BLaER1 treated with 17β-estradiol and CSF1 and Interleukin-3, amounts not matched to agents 10 nM and 100 nM (cell line): ENCODE data around the gene RABL3.

Experiments
- H3K27ac ChIP-seq, 11 experiments: shearing (Covaris generic); formaldehyde crosslinking; 2 replicates each; pipeline ENCODE4 v1.8.1; 2022
- H3K27me3 ChIP-seq, 11 experiments: shearing (Covaris generic); formaldehyde crosslinking; 2 replicates each; pipeline ENCODE4 v1.8.1; 2022
- H3K36me3 ChIP-seq, 11 experiments: shearing (Covaris generic); formaldehyde crosslinking; 2 replicates each; pipeline ENCODE4 v1.8.1; 2022
- H3K4me1 ChIP-seq, 10 experiments: shearing (Covaris generic); formaldehyde crosslinking; 2 replicates each; pipeline ENCODE4 v1.8.1; 2022
- H3K4me2 ChIP-seq, 11 experiments: shearing (Covaris generic); formaldehyde crosslinking; 2 replicates each; pipeline ENCODE4 v1.8.1; 2022
- H3K4me3 ChIP-seq, 10 experiments: shearing (Covaris generic); formaldehyde crosslinking; 2 replicates each; pipeline ENCODE4 v1.8.1; 2022
- H3K9ac ChIP-seq, 11 experiments: shearing (Covaris generic); formaldehyde crosslinking; 2 replicates each; pipeline ENCODE4 v1.8.1; 2022
- H3K9me3 ChIP-seq, 11 experiments: shearing (Covaris generic); formaldehyde crosslinking; replicated peaks in 1 of 11; 2 replicates each; pipeline ENCODE4 v1.8.1; 2022
- H4K20me1 ChIP-seq, 11 experiments: shearing (Covaris generic); formaldehyde crosslinking; 2 replicates each; pipeline ENCODE4 v1.8.1; 2022
- Cebpa-rat ChIP-seq, 11 experiments: shearing (Covaris generic); IDR thresholded peaks; 2 replicates each; pipeline ENCODE4 v1.8.1; 2022

RABL3 gene

GRCh38 chr3:120673116-120673515 is 69.2 kb downstream of the RABL3 start:
- Histone ChIP-seq H3K4me2 (no peak overlapping the region), H3K4me1 (peaks cover 0 to 6% (median 2%) of the 10 kb centered on the region in 10 experiments; a peak in 12 of 20 replicates), H3K4me3 (no peak overlapping the region), H3K9ac (no peak overlapping the region), H3K27ac (no peak overlapping the region), H4K20me1 (no peaks in the 10 kb centered on the region), H3K36me3 (no peaks in the 10 kb centered on the region), H3K9me3 (peaks cover 0 to 19% (median 12%) of the 10 kb centered on the region in 11 experiments; a peak in 18 of 22 replicates), H3K27me3 (no peaks in the 10 kb centered on the region)
- TF ChIP-seq Cebpa-rat (IDR thresholded peaks at IDR 0.05): no peak

GRCh38 chr3:120670576-120670975 is 71.7 kb downstream of the RABL3 start:
- Histone ChIP-seq H3K9ac (no peak overlapping the region), H3K4me2 (no peak overlapping the region), H3K4me3 (no peak overlapping the region), H4K20me1 (no peaks in the 10 kb centered on the region), H3K36me3 (no peaks in the 10 kb centered on the region), H3K4me1 (no peaks in the 10 kb centered on the region), H3K27me3 (no peaks in the 10 kb centered on the region), H3K27ac (no peak overlapping the region), H3K9me3 (no peaks in the 10 kb centered on the region; a peak in 1 of 22 replicates)
- TF ChIP-seq Cebpa-rat (IDR thresholded peaks at IDR 0.05): no peak

- H3K27me3 ChIP-seq: no peaks in the 10 kb centered on the region
- no peak for TF ChIP-seq Cebpa-rat (IDR thresholded peaks at IDR 0.05)
- H3K27ac ChIP-seq: no peak overlapping the region
- no peak overlapping the region for H3K4me2 ChIP-seq
- no peaks in the 10 kb centered on the region; a peak in 1 of 22 replicates for H3K9me3 ChIP-seq
- H3K36me3 ChIP-seq: no peaks in the 10 kb centered on the region
- no peak overlapping the region for H3K4me3 ChIP-seq
- no peaks in the 10 kb centered on the region for H4K20me1 ChIP-seq
- H3K4me1 ChIP-seq: peaks cover 0 to under 1% (median 0%) of the 10 kb centered on the region in 10 experiments; a peak in 1 of 20 replicates
- no peak overlapping the region for H3K9ac ChIP-seq
Measured at GRCh38 chr3:120664926-120665325, 77.4 kb downstream of the RABL3 start.

GRCh38 chr3:120661945-120662344 is 80.4 kb downstream of the RABL3 start:
- H4K20me1 ChIP-seq: no peaks in the 10 kb centered on the region

GRCh38 chr3:120661106-120661905 is 81.0 kb downstream of the RABL3 start:
- TF ChIP-seq Cebpa-rat (IDR thresholded peaks at IDR 0.05): no peak
- no peak overlapping the region for H3K4me2 ChIP-seq

More at GRCh38 chr3:120661945-120662344, 80.4 kb downstream of the RABL3 start:
- H3K4me1 ChIP-seq: peaks cover 0 to 15% (median 0%) of the 10 kb centered on the region in 10 experiments; a peak in 5 of 20 replicates
- H3K27me3 ChIP-seq: no peaks in the 10 kb centered on the region
- no peak overlapping the region for H3K4me3 ChIP-seq
- no peaks in the 10 kb centered on the region for H3K36me3 ChIP-seq
- peaks cover 0 to 5% (median 0%) of the 10 kb centered on the region in 11 experiments; a peak in 2 of 22 replicates for H3K9me3 ChIP-seq
- no peak overlapping the region for H3K27ac ChIP-seq
- no peak overlapping the region for H3K4me2 ChIP-seq
- no peak for TF ChIP-seq Cebpa-rat (IDR thresholded peaks at IDR 0.05)
- H3K9ac ChIP-seq: no peak overlapping the region

GRCh38 chr3:120659834-120660233 is 82.5 kb downstream of the RABL3 start:
- H3K4me1 ChIP-seq: peaks cover 0 to 15% (median 0%) of the 10 kb centered on the region in 10 experiments; a peak in 5 of 20 replicates
- no peak for TF ChIP-seq Cebpa-rat (IDR thresholded peaks at IDR 0.05)
- no peak overlapping the region for H3K27ac ChIP-seq

More at GRCh38 chr3:120661106-120661905, 81.0 kb downstream of the RABL3 start:
- peaks cover 0 to 5% (median 0%) of the 10 kb centered on the region in 11 experiments; a peak in 2 of 22 replicates for H3K9me3 ChIP-seq
- no peak overlapping the region for H3K4me3 ChIP-seq
- no peak overlapping the region for H3K9ac ChIP-seq
- no peaks in the 10 kb centered on the region for H3K36me3 ChIP-seq
- no peak overlapping the region for H3K27ac ChIP-seq
- peaks cover 0 to 15% (median 0%) of the 10 kb centered on the region in 10 experiments; a peak in 5 of 20 replicates for H3K4me1 ChIP-seq
- no peaks in the 10 kb centered on the region for H3K27me3 ChIP-seq
- H4K20me1 ChIP-seq: no peaks in the 10 kb centered on the region

GRCh38 chr3:120659285-120659684 is 83.0 kb downstream of the RABL3 start:
- H3K4me1 ChIP-seq: peaks cover 0 to 15% (median 0%) of the 10 kb centered on the region in 10 experiments; a peak in 5 of 20 replicates
- TF ChIP-seq Cebpa-rat (IDR thresholded peaks at IDR 0.05): no peak
- H3K9me3 ChIP-seq: peaks cover 0 to 5% (median 0%) of the 10 kb centered on the region in 11 experiments; a peak in 2 of 22 replicates
- H3K9ac ChIP-seq: no peak overlapping the region
- H3K27me3 ChIP-seq: no peaks in the 10 kb centered on the region
- no peaks in the 10 kb centered on the region for H4K20me1 ChIP-seq
- peak overlapping the region in 3 of 11 experiments; percentile 13 to 51 (median 14); a peak in 2 of 22 replicates for H3K4me2 ChIP-seq
- no peaks in the 10 kb centered on the region for H3K36me3 ChIP-seq
- H3K4me3 ChIP-seq: no peak overlapping the region
- no peak overlapping the region for H3K27ac ChIP-seq

More at GRCh38 chr3:120659834-120660233, 82.5 kb downstream of the RABL3 start:
- Histone ChIP-seq H3K9ac (no peak overlapping the region), H3K4me2 (peak overlapping the region in 3 of 11 experiments; percentile 2 to 51 (median 13); a peak in 1 of 22 replicates), H3K27me3 (no peaks in the 10 kb centered on the region), H3K9me3 (peaks cover 0 to 5% (median 0%) of the 10 kb centered on the region in 11 experiments; a peak in 2 of 22 replicates), H4K20me1 (no peaks in the 10 kb centered on the region), H3K36me3 (no peaks in the 10 kb centered on the region), H3K4me3 (no peak overlapping the region)

- no peak overlapping the region for H3K4me3 ChIP-seq
- no peak overlapping the region for H3K27ac ChIP-seq
- no peak for TF ChIP-seq Cebpa-rat (IDR thresholded peaks at IDR 0.05)
- H3K9ac ChIP-seq: no peak overlapping the region
- H4K20me1 ChIP-seq: no peaks in the 10 kb centered on the region
- H3K4me1 ChIP-seq: peaks cover 0 to 4% (median 0%) of the 10 kb centered on the region in 10 experiments; a peak in 1 of 20 replicates
- H3K36me3 ChIP-seq: no peaks in the 10 kb centered on the region
- no peaks in the 10 kb centered on the region for H3K27me3 ChIP-seq
- no peaks in the 10 kb centered on the region for H3K9me3 ChIP-seq
- peak overlapping the region in 1 of 11 experiments; percentile 6; a peak in 1 of 22 replicates for H3K4me2 ChIP-seq
Measured at GRCh38 chr3:120652896-120653545, 89.3 kb downstream of the RABL3 start.

GRCh38 chr3:120652281-120652680 is 90.0 kb downstream of the RABL3 start:
- Histone ChIP-seq H3K9ac (no peak overlapping the region), H4K20me1 (no peaks in the 10 kb centered on the region), H3K36me3 (no peaks in the 10 kb centered on the region), H3K27ac (no peak overlapping the region), H3K27me3 (no peaks in the 10 kb centered on the region), H3K4me3 (no peak overlapping the region), H3K9me3 (no peaks in the 10 kb centered on the region), H3K4me2 (no peak overlapping the region), H3K4me1 (peaks cover 0 to 4% (median 0%) of the 10 kb centered on the region in 10 experiments; a peak in 1 of 20 replicates)
- no peak for TF ChIP-seq Cebpa-rat (IDR thresholded peaks at IDR 0.05)
